AML-193 (cell line): ENCODE measurements around the gene LRRFIP1.
"Not testable (repeated sequence)": the region's sequence is repeated elsewhere in the genome, so short reads cannot be mapped to it uniquely, and the experiment has no call there.

Experiments
- DNase-seq, 2 experiments: peaks; one replicate each; lab custom pipeline; 2025; lab: John Stamatoyannopoulos, UW

Gene LRRFIP1

GRCh38 chr2:237782181-237782580 is 154.8 kb downstream of the LRRFIP1 start:
- DNase-seq, result no peak

DNA sequence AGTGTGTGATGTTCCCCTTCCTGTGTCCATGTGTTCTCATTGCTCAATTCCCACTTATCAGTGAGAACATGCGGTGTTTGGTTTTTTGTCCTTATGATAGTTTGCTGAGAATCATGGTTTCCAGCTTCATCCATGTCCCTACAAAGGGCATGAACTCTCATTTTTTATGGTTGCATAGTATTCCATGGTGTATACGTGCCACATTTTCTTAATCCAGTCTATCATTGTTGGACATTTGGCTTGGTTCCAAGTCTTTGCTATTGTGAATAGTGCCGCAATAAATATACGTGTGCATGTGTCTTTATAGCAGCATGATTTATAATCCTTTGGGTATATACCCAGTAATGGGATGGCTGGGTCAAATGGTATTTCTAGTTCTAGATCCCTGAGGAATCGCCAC is 156.3 kb downstream of the LRRFIP1 start:
- not testable (repeated sequence) for DNase-seq

DNA sequence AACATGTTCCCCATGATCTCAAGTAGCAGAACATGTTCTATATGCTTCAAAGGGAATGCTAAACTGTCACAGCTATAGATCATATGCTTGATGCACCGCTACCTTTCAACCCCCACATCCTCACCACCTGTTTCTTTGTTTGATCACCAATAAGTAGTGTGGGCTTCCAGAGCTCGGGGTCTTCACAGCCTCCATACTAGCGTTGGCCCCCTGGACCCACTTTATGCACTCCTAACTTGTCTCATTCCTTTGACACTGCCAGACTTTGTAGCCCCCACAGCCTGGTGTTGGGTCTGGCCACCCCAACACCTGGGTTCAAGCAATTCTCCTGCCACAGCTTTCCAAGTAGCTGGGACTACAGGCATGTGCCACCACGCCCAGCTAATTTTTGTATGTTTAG is 159.5 kb downstream of the LRRFIP1 start:
- DNase-seq, result no peak

DNA sequence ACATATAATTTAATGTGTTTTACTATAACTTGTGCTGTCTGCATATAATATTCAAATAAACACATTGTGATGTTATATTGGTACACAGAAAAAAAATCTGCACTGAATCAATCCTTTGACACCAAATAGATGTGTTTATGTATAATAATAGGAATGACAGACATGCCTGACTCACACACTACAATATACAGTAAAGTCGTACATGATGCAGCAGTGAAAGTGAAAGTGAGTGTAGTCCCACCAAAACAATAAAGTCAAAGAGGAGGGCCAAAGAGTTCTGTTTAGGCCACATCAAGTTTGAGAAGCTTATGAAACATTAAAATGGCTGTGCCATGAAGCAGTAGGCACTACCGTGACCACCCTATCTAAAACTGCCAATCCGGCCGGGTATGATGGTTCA is 163.0 kb downstream of the LRRFIP1 start:
- no peak for DNase-seq

DNA sequence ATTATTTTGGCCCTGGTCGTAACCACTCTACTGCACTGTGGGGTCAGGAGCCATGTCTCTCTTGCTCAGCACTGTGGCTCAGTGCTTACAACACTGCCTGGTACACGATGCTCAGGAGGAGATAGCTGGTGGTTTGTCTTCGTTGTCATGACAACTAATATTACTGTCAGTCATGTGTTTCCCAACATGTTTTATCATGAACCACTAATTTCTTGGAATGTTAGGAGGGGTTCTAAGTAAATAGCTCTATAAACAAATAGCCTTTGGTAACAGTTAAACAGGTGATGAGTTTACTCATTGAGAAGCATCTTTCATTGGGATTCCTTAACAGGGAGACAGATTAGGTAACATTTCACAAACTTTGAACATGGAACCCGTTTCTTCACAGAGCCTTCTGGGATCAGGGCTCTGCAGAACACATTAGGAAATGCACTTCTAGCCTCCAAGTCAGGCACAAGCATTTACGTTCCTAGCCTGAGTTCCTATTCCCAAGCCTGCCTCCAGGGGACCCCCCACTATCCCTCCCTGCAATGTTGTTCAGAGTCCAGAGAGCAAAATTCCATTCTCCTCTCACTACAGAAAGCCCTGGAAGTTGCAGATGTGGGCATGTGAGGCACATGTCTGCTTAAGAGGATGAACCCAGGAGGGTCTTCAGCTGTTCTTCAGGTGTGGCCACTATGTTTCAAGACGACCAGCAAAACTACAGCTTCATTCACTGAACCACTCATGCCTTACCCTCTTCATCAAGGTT is 164.8 kb downstream of the LRRFIP1 start:
- DNase-seq, result no peak

- no peak for DNase-seq
Observed at GRCh38 chr2:237797253-237797652, 169.9 kb downstream of the LRRFIP1 start.

DNA sequence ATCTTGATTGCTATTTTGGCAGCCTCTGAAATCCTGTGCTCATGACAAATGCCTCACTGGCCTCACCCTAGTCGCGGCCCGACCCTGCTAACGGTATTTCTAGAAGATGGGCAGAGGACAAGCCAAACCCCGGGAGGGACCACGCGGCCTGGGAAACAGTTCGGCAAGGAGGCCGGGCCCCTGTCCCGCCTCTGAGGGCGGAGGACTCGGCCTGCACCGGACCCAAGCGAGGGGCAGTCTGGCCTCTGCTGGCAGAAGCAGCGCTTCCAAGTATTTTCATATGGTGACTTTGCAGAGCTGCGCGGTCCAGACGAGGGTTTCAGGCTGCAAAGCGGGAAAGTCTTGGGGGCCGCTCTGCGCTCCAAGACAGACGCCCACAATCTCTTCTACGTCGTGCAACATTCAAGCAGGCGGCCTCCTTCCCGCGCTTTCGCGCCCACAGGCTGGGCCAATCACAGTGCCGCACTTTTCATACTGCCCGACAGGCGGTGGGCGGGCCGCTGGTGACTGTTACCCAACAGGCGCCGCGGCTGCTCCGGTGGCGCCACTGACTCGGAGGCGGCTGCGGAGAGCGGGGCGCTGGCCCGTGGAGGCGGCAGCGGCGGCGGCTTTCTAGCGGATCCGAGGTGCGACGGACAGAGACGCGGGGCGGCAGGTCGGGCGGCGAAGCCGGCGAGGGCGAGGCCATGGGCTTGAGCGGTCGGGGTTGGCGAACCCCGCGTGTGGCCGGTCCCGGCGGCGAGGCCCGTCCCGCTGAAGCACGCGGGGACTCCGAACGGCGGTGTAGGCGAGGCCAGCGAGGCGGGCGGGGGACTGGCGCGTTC is 171.1 kb downstream of the LRRFIP1 start, which contains the start of gene RBM44:
Gene RBM44 (plus strand): TSS at position 544 of the 824 bp plus-strand sequence. CDS start 14,831 bp downstream, outside the sequence.
- no peak for DNase-seq

- no peak for DNase-seq
Observed at GRCh38 chr2:237799060-237799428, 171.7 kb downstream of the LRRFIP1 start.

- no peak for DNase-seq
Observed at GRCh38 chr2:237801466-237801865, 174.1 kb downstream of the LRRFIP1 start.

DNA sequence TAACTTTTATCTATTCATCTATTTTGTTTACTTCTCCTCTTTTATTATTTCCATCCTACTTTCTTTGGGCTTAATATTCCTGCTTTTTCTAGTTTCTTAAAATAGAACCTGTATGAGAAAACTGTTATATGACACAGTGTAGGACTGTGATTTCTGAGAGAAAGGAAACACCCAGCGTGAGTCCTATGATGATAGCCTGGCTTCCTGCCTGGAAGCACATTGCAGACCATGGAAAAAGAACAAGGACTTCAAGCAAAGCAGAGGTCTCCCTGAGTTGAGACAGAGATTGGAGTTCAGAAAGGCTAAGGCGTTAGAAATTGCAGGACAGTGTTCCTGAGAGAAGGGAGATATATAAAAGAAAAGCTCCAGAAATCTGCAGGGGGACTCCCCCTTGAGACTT is 178.9 kb downstream of the LRRFIP1 start:
- DNase-seq, result no peak

DNA sequence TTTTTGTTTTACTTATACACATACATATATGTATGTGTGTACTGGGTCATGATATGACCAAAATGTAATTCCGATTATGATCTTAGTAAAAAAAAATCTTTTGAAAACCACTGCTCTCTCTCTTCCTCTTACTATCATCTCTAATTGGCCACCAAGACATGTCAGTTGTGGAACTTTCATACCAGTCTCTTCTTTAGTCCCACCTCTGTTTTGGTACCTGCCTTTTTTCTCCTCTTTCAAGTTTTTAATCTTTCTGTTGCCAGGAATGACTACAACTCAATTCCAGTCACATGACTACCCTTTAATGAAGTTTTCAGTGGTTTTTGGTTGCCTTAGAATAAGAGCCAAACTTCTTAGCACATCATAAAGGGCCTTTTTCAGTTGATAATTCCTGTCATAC is 188.2 kb downstream of the LRRFIP1 start:
- no peak for DNase-seq

GRCh38 chr2:237816531-237816930 is 189.1 kb downstream of the LRRFIP1 start:
- no peak for DNase-seq

DNA sequence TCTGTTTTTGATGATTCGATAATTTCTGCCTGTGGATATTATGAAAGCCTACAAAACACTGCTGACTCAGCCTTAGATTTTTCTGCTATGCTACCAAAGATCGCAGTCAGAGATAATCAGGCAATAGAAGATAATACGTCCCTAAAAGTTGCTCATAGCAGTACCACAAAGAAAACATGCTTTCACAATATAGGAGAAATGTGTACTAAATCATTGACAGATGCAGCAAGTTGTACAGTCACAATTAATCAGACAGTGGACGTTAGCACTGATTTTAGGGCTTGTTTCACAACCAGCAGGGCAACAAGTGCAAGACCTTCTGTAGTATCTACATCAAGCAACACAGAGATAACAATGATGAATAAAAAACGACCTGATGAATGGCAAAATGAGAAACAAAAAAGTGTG is 190.7 kb downstream of the LRRFIP1 start:
- no peak for DNase-seq

DNA sequence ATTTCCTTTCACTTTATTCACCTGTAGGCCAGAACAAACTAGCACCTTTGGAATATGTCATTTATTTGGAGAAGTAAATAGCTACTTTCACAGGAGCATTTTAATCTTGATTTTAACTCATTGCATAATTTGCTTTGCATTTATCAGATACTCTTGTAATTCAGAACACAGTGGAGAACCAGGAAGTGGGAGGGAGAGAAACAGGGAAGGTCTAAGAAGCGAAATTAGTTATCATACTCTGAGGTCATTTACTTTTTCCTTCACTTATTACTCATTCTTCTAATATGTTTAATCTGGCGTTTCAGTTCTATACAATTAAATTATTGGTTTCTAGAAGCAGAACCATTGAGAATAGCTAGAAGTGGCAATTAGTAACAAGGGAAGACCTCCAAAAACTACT is 191.8 kb downstream of the LRRFIP1 start:
- DNase-seq, result no peak

DNA sequence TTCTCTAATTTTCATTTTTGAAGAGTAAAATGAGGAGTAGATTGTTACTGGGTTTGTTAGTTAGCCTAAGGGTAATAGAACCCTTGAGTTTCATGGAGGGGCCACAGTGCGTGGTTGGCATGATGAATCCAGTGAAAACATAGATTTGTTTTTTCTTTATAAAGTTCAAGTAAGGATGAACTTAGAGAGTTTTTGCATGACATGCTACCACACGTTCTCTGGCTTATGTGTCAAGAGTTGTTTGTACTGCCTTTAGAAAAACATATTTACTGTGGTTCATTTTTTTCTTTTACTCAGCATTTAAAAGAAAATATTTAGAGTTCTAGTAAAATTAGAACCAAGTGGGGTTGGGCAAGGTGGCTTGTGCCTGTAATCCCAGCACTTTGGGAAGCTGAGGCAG is 193.0 kb downstream of the LRRFIP1 start:
- no peak for DNase-seq

- DNase-seq, result no peak
Observed at GRCh38 chr2:237823544-237823943, 196.2 kb downstream of the LRRFIP1 start.

GRCh38 chr2:237824085-237824484 is 196.7 kb downstream of the LRRFIP1 start:
- no peak for DNase-seq

DNA sequence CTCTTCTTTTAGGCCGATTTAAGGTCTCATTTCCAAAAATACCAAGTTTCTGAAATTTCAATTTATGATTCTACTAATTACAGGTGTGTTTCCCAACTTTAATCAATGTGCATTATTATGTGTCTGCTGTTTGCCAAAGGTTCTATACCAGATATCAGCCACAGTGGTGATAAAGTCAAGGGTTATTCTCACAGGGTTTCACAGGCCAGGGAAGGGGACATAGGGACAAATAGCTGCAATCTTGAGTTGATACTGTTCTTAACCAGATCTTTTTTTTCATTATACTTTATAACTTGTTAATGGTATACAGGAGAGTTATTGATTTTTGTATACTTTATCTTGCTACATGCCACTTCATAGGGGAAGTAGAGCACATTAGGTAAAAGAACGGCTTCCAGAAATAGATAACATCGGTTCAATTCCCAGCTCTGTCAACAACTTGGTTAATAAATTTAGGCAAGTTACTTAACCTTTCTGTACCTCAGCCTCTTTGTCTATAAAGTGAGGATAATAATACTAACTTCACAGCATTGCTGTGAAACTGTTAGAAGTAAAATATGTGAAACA is 200.1 kb downstream of the LRRFIP1 start:
- no peak for DNase-seq
